Hypothalamus (tissue), 51 donors: ENCODE measurements around the gene TPST2.
"Not testable (repeated sequence)": the region's sequence is repeated elsewhere in the genome, so short reads cannot be mapped to it uniquely, and the experiment has no call there.

Source experiments
- DNase-seq, 51 donors: peaks; one replicate each; lab custom pipeline; 2025; lab: John Stamatoyannopoulos, UW

Gene TPST2

DNA sequence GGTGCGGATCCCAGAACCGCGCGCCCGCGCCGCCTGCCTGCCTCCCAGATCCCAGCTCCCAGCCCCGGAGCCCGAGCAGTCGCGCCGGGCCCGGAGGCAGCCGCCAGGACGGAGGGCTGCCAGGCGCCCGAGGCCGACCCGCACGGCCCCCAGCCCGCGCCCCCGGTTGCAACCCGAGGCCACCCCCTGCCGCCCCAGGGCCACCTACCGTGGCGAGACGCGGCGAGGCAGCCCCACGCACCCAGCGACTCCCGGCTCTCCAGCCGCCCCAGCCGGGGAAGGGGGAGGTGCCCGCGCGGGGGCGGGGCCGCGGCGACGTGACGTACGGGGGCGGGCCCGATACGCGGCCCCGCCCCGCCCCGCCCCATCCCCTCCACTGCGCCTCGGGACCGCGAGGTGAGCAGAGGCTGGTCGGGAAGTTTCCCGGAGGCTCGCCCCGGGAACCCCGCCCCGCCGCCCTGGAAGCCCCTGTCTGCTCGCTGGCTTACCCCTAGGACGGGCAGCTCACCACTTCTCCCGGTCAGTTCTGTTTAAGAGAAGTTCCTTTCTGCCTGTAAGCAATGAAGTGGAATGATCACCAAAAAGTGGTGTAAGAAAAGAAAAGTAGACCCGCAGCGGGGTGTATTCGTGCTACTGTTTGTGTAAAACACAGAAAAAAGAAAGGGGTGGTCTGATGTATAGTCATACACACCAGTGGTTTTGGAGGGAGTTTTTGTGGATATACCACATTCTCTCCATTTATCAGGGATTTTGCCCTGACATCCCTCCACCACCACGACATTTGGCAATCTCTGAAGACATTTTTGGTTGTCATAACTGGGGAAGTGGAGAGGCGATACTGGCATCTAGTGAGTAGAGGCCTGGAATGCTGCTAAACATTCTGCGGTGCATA, at the start of gene TPST2:
TSS of gene TPST2 (minus strand) at position 288 of the 892 bp plus-strand sequence. CDS start 48,502 bp downstream, outside the sequence.
- DNase-seq, result peak in 47 of 51 donors; percentile 12 to 80 (median 60)

DNA sequence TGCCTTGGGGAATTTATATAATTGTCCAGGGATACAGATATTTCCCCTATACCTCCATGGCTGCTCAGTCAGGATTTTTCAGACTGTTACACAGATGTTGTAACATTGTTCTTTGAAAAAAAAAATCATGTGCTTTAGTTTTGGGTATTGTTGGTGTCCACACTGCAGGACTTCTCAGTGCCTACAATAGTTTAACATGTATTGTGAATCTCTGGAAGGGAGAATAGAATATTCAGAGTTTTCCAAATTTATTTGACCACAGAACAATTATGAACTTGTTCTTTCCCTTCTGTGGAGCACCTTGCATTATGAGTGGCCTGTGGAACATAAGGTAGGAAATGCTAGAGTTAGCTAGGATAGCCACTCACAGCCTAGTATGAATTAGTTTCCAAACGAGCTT, 46.4 kb upstream of the TPST2 start:
- DNase-seq, result no peak

DNA sequence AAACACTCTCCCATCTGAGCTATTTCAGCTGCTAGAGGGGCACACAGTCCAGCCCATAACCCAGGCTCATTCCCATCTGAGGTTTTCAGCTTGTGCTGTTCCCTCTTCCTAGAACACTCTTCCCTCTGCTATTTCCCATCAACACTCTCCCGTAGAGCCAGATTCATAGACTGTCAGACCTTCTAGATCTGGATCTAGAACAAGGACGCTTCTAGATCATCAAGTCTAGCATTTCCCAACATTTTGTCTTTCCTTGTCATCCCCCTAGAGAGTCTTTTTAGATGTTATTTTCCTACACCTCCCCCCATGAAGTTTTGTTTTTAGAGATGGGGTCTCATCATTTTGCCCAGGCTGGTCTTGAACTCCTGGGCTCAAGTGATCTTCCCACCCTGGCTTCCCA, 45.2 kb upstream of the TPST2 start:
- no peak for DNase-seq

DNA sequence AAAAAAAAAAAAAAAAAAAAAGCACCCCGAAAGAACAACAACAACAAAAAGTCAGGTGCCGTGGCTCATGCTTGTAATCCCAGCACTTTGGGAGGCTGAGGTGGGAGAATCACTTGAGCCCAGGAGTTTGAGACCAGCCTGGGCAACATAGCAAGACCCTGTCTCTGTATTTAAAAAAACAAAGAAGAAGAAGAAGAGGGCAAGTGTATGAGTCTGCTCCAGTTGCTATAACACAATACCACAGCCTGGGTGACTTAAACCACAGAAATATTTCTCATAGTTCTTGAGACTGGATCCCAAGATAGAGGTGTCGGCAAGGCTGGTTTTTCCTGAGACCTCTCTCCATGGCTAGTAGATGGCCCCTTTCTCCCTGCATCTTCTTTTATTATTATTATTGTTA, 44.3 kb upstream of the TPST2 start:
- DNase-seq, result no peak

DNA sequence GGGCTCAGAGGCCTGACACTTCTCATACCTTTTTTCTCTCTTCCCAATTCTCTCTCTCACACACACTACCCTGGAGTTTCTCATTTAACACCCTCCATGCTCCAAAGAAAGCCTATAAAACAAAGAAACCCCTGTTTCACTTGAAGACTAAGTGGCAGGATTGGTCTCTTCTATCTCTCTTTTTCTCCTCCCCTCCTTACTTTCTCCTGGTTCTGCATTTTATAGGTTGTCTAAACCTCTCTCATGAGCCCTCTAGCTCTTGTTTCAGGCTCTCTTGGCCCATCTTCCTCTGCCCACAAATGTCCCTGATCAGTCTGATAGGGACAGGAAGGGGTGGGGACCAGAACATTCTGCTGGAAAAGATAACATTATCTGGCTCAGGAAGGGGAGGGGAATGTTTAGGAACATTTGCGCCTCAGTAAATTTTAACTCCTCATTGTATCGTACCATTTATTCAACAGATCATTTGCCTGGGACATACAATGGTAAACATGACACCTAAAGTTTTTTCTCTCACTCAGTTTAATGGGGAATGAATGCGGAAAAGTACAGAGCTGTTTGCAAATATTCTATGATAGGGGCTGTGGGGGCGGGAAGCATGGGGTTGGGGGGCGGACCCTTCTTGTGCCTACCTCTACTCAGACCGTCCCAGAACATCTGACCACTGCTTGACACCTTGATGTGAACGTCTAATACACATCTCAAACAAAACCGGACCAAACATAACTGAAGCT, 42.7 kb upstream of the TPST2 start:
- DNase-seq, result no peak

DNA sequence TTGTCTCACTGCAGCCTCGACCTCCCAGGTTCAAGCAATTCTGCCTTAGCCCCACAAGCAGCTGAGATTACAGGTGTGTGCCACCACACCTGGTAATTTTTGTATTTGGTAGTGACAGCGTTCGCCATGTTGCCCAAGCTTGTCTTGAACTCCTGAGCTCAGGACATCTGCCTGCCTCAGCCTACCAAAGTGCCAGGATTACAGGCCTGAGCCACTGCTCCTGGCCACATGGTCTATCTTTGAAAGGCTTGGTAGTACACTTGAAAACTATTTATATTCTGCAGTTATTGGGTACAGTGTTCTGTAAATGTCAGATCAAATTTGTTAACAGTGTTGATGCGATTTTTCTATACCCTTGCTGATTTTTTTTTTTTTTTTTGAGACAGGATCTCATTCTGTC, 41.4 kb upstream of the TPST2 start:
- no peak for DNase-seq

DNA sequence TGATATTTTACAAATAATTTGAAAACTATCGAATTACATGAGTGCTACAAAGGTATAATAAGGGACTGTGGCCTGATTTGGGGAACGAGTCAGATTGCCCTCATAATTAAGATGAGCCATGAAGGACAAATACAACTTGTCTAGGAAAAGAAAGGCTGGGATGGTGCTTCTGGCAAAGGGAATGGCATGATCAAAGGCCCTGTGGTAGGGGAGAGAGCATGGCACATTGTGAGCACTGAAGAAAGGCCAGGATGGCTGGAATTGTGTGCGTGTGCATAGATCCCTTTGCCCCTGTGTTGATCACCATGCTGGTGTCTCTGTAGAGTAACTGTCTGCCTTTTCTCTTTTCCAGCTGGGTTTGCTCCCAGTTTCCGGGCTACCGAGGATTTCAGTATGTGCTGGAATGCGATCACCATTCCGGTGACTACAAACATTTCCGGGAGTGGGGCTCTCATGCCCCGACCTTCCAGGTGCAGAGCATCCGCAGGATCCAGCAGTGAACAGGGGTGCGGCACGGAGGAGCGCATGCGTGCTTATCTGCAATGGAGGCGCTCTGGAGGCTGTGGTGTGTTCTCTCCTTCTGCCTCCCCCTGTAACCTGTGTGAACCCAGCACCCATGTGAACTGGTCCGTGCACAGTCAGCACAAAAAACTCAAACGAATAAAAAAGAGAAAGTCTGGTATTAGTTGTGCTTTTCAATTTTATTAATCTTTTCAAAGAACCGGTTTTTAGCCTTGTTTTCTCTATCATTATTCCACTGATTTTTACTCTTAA, 40.2 kb upstream of the TPST2 start:
- DNase-seq, result no peak

DNA sequence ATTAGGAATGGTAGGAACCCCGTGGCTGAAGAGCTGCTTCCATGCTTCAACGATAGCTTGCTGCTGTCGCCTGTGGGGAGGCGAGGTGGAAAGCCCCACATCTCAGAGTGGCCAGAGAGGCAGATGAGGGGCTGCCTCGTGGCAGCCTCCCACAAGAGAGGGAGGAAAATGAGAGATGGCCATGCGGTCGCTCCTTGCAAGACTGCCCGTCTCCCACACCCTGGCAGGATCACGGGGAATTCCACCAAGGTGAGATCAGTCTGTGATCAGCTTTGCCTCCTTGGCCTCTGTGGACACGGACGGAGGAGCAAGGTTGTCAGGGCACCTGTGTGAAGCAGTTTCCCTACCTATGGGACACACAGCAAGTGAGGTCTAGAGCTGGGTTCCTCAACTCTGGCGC, 34.9 kb upstream of the TPST2 start:
- no peak for DNase-seq

DNA sequence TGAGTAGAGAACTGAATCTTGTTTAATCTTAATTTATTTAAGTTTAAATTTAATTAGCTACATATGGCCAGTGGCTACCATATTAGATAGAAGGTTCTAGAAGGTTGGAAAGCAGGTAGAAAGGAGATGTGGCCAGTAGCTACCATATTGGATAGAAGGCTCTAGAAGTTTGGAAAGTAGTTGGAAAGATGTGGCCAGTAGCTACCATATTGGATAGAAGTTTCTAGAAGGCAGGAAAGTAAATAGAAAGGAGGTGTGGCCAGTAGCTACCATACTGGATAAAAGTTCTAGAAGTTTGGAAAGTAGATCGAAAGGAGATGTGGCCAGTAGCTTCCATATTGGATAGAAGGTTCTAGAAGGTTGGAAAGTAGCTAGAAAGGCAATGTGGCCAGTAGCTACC, 34.1 kb upstream of the TPST2 start:
- no peak for DNase-seq

DNA sequence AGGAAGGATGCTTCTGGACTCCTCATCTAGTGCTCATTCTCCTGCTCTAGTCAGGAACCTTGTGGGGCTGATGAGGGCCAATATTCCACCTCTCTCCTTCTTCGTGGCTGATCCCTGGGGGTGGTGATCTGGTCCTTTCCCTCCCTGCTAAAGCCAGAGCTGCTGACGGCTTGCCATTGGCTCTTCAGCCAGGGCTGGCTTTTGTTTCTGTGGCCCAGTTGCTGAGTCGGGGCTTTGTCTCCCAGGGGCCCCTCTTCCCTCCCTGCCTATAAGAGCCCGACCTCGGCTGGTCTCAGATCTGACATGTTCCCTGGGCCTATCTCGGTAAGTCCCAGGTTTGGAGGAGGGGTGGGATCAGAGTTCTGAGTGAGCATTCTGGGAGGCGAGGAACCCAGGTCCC, 31.7 kb upstream of the TPST2 start, which contains the start of gene CRYBA4:
TSS of gene CRYBA4 (plus strand) at position 301 of the 400 bp plus-strand sequence. CDS start 634 bp downstream, outside the sequence.
- DNase-seq, result no peak

DNA sequence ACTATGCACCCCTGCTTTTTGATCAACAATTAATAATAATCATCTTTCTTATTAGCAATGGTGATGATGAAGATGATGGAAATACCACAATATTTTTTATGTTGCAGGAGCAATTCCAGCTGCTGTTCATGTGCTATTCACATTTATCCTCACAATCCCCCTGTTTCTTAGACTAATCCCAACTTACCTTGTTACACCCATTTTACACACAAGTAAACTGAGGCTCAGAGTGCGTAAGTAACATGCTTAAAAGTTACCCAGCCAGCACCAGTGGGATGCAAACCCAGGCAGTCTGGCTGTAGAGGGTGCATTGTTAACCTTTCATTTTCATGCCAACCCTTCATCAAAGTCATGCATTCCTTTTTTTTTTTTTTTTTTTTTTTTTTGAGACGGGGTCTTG, 30.3 kb upstream of the TPST2 start:
- DNase-seq, result no peak

DNA sequence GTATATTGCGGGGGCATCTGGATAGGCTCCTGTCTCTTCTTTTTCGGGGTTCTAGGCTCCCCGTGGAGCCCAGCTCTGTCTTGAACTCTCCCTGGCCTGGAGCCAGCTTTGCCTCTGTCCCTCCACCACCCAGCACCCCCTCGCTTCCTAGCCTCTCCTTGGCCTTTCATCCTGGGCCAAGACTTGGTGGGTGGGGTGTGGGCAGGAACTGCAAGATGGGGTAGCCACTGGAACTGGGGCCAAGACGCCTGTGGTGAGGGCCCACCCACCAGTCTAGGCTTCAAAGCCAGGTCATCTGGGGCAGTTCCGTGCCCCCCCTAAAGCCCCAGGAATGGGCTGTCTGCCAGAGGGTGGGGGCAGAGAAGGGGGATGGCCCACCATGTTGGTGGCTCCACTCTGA, 29.6 kb upstream of the TPST2 start:
- no peak for DNase-seq

DNA sequence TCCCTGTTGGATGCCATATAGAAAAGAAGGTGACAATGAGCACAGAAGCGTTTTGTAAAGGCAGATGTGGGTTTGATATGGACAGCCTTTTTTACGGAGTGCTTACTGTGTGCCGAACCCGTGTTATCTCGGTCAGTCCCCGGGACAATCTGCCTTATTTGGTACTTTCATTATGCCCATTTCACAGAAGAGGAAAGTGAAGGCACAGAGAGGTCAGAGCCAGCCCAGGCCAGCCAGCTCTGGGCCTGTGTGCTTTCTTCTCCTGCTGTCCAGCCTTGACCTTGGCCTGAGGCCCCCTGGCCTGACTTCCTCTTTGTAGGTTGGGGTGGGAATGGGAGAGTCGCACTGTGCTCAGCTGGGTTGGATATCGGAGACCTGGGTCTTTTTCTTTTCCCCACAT, 28.5 kb upstream of the TPST2 start:
- no peak for DNase-seq

DNA sequence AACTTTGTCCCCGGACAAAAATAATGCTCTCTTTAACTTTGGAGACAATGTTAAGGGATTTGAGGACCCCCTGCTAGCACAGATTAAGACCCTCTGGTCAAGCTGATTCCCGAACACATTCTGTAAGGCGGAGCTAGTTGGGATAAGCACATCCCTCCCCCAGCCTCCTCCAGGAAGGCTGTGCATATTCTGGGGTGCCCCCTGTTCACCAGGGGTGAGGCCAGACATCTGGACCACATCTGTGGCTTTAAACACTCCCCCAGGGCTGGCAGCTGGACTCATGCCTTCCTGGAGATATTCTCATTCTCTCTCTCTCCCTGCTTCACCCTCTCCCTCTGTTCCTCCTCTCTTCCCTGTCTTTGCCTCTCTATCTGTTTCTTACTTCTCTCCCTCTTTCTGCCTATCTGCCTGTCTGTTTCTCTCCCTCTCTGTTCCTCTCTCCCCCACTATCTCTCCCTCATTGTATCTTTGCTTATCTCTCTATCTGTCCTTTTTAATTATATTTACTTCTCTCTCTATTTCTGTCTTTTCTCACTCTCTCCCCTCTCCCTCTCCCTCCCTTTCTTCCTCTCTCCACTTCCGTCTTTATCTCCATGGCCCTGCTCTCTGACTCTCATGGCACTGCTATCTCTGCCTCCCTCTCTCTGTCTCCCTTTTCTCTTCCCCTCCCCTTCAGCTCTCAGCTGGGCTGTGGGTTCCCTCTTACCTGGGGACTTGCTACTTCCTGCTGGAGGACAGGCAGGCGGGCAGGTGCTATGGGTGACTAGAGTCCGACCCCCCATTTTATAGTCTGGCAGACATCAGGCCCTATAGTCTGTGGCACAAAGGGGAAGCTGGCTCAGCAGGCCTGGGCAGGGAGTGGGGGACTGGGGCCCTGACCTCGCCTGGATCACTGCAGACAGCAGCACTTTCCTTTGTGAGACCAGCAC, 27.6 kb upstream of the TPST2 start, which contains the start of gene CRYBB1:
TSS of gene CRYBB1 (minus strand) at position 757 of the 929 bp plus-strand sequence. CDS start 1,708 bp downstream, outside the sequence.
- DNase-seq, result peak in 10 of 51 donors; percentile 2 to 18 (median 10)

DNA sequence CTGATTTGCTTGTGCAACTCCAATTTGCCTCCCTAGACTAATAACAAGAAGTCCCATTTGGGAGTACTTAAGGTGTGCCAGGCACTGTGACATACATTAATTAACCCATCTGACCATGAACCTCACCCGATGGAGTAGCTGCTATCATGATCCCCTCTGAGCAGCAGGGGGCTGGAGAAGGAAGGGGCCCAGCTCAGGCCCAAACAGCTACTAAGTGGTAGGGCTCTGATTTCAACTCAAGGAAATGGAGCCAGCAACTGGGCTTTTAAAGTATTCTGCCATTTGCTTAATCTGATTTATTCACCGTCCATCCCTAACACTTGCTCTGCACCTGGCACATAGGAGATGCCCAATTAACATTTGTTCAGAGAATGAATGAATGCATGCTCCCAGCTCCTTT, 26.7 kb upstream of the TPST2 start:
- DNase-seq, result no peak

DNA sequence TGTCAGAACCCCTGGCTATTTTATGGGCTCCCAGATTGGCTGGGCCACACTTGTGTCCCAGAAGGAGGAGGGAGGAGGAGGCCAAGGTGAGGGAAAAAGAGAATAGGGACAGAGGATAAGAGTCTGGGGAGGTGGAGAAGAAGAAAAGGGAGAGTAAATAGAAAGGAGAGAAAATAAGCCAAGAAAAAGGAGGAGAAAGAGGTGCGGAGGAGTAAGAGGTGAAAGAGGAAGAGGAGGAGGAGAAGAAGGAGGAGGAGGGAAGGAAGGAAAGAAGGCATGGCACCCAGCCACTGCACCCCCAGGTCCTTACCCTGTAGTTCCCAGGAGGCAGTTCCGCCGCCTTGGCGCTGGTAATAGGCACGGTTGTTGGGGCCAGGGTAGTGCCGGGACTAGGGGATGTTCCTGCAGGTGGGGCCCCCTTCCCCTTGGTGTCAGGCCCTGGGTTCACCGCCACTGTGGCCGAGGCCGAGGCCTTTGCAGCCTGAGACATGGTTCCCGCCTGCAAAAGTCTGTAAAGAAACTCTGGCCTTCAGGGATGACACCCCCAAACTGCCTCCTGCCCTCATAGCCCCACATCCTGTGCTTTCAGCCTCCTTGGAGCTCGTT, 26.0 kb upstream of the TPST2 start:
- DNase-seq, result no peak

DNA sequence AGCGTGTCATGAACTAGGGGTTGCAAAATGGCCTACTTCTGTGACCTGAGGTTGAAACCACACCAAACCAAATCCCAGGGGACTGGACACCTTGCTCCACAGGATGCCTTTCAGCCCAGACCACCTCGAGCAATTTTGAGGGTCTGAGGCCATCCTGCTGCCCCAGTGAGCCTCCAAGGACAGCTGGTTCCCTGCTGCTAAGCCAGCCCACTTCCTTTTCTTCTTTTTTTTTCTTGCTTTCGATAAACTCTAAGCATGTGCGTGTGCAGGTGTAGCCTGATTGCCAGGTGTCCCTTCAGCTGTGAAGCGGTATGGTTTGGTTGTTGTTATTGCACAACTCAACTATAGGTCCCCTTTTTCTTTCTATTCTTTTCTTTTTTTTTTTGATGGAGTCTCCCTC, 25.2 kb upstream of the TPST2 start:
- DNase-seq, result no peak

DNA sequence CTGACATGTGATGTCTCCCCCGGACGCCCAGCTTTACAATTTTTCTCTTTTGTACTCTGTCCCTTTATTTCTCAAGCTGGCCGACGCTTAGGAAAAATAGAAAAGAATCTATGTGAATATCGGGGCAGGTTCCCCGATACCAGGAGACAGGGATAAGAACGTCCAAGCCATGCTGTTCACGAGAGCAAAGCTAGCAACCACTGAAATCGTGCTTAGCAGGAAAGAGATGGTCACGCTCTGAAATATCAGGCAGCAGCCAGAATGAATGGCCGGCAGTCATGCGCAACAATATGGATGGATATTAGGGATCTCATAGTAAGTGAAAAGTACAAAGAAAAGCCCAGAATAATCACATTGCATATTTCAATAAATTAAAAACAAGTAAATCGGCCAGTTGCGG, 24.4 kb upstream of the TPST2 start:
- no peak for DNase-seq

DNA sequence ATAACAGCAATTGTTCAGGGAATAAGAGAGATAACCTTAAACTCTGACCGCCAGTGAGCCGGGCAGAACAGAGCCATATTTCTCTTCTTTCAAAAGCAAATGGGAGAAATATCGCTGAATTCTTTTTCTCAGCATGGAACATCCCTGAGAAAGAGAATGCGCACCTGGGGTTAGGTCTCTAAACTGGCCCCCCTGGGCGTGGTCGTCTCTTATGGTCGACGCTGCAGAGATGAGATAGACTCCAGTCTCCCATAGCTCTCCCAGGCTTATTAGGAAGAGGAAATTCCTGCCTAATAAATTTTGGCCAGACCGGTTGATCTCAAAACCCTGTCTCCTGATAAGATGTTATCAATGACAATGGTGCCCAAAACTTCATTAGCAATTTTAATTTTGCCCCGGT, 23.8 kb upstream of the TPST2 start:
- not testable (repeated sequence) for DNase-seq
